Measurements from ENCODE around the gene PRMT7.

DNA sequence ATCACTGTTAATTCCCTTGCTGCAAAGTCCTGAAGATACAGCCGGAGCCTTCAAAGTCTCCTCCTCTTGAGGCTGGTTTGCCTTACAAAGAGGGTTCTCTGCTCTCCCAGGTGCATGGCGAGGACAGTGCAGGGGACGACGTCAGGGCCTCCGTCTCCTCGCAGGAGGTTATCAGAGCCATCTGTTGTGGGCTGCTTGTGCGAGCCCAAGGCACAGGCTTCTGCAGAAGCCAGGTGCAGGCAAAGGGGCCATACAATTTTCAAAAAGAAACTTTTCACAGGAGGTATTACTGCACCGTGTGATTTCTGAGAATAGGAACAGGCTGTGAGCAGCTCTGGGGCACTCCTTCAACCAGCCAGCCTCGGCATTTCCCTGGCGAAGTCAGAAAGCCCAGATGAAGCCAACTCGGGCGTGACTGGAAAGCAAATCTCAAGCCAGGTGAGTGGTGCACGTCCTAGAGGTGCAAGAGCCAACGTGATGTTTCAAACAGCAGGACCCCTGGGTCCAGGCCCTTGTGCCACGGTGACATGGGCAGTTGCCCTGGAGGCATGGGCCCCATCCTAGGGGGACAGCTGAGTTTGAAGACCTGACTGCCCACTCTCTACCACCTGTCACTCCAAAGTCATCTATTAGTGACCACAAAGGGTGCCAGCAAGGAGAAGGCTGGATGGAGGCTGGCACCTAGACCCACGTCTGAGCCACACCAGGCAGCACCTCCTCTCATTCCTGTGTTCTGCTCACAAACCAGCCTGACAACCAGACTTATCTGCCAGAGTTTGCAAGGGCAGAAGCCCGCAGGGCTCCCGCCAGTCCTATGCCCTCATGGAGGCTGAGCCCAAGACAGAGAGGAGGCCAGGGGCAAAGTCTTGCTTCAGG lies 68.9 kb downstream of the PRMT7 start:
- no peak for TF ChIP-seq POLR2AphosphoS5 (IDR thresholded peaks at IDR 0.05; ENCODE audit: low read depth, low read length)
- TF ChIP-seq, protein P1, sequence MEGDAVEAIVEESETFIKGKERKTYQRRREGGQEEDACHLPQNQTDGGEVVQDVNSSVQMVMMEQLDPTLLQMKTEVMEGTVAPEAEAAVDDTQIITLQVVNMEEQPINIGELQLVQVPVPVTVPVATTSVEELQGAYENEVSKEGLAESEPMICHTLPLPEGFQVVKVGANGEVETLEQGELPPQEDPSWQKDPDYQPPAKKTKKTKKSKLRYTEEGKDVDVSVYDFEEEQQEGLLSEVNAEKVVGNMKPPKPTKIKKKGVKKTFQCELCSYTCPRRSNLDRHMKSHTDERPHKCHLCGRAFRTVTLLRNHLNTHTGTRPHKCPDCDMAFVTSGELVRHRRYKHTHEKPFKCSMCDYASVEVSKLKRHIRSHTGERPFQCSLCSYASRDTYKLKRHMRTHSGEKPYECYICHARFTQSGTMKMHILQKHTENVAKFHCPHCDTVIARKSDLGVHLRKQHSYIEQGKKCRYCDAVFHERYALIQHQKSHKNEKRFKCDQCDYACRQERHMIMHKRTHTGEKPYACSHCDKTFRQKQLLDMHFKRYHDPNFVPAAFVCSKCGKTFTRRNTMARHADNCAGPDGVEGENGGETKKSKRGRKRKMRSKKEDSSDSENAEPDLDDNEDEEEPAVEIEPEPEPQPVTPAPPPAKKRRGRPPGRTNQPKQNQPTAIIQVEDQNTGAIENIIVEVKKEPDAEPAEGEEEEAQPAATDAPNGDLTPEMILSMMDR (IDR thresholded peaks at IDR 0.05), result no peak
- TF ChIP-seq, protein P2, sequence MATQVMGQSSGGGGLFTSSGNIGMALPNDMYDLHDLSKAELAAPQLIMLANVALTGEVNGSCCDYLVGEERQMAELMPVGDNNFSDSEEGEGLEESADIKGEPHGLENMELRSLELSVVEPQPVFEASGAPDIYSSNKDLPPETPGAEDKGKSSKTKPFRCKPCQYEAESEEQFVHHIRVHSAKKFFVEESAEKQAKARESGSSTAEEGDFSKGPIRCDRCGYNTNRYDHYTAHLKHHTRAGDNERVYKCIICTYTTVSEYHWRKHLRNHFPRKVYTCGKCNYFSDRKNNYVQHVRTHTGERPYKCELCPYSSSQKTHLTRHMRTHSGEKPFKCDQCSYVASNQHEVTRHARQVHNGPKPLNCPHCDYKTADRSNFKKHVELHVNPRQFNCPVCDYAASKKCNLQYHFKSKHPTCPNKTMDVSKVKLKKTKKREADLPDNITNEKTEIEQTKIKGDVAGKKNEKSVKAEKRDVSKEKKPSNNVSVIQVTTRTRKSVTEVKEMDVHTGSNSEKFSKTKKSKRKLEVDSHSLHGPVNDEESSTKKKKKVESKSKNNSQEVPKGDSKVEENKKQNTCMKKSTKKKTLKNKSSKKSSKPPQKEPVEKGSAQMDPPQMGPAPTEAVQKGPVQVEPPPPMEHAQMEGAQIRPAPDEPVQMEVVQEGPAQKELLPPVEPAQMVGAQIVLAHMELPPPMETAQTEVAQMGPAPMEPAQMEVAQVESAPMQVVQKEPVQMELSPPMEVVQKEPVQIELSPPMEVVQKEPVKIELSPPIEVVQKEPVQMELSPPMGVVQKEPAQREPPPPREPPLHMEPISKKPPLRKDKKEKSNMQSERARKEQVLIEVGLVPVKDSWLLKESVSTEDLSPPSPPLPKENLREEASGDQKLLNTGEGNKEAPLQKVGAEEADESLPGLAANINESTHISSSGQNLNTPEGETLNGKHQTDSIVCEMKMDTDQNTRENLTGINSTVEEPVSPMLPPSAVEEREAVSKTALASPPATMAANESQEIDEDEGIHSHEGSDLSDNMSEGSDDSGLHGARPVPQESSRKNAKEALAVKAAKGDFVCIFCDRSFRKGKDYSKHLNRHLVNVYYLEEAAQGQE (IDR thresholded peaks at IDR 0.05; ENCODE audit: insufficient read depth in 1 of 2, low read depth in 2 of 2, low read length in 1 of 2), result no peak
- TF ChIP-seq TCF7L2 (IDR thresholded peaks at IDR 0.05; ENCODE audit: low read depth, low read length), result no peak
- no peak for TF ChIP-seq SIN3A (IDR thresholded peaks at IDR 0.05; ENCODE audit: borderline replicate concordance, insufficient read depth, low read depth, low read length)

All from Panc1 (cell line).